Measurements from ENCODE around the gene OR2T12. TPM values are rescaled to one million over a fixed set of nuclear protein-coding genes. Genes with fewer than 3 reads are reported as not detected.

Gene OR2T12
- polyA plus RNA-seq, 3 donors from 2014 or later, result not detected

Other genes with a start within 250 kb of the OR2T12 start
- gene OR2L13, start 208.2 kb downstream of the OR2T12 start, polyA plus RNA-seq, result not detected
- not detected for gene OR2M5, start 158.3 kb downstream of the OR2T12 start, polyA plus RNA-seq
- not detected for gene OR2M2, start 128.6 kb downstream of the OR2T12 start, polyA plus RNA-seq
- not detected for gene OR2M3, start 106.2 kb downstream of the OR2T12 start, polyA plus RNA-seq
- not detected for gene OR2M4, start 72.0 kb downstream of the OR2T12 start, polyA plus RNA-seq
- gene OR2T33, start 25.4 kb downstream of the OR2T12 start, polyA plus RNA-seq, result not detected
- not detected for gene OR2M7, start 21.1 kb upstream of the OR2T12 start, polyA plus RNA-seq
- gene OR14C36, start 45.4 kb upstream of the OR2T12 start, polyA plus RNA-seq, result not detected
- not detected for gene OR2T4, start 58.2 kb upstream of the OR2T12 start, polyA plus RNA-seq
- not detected for gene OR2T6, start 72.3 kb upstream of the OR2T12 start, polyA plus RNA-seq
- not detected for gene OR2T1, start 99.6 kb upstream of the OR2T12 start, polyA plus RNA-seq
- not detected for gene OR2T2, start 142.2 kb upstream of the OR2T12 start, polyA plus RNA-seq
- gene OR2T3, start 169.9 kb upstream of the OR2T12 start, polyA plus RNA-seq, result not detected
- not detected for gene OR2T5, start 185.2 kb upstream of the OR2T12 start, polyA plus RNA-seq
- gene OR2G6, start 204.6 kb upstream of the OR2T12 start, polyA plus RNA-seq, result not detected

All from immature natural killer cell (primary cell).